ENCODE data around the gene SPHKAP. TPM values are rescaled to one million over a fixed set of nuclear protein-coding genes. Genes with fewer than 3 reads are reported as not detected.
A peak's percentile ranks its signal among the peaks of the same experiment; 100 is the strongest.
"Not testable (repeated sequence)": the region's sequence is repeated elsewhere in the genome, so short reads cannot be mapped to it uniquely, and the experiment has no call there.

Gene SPHKAP, protein sequence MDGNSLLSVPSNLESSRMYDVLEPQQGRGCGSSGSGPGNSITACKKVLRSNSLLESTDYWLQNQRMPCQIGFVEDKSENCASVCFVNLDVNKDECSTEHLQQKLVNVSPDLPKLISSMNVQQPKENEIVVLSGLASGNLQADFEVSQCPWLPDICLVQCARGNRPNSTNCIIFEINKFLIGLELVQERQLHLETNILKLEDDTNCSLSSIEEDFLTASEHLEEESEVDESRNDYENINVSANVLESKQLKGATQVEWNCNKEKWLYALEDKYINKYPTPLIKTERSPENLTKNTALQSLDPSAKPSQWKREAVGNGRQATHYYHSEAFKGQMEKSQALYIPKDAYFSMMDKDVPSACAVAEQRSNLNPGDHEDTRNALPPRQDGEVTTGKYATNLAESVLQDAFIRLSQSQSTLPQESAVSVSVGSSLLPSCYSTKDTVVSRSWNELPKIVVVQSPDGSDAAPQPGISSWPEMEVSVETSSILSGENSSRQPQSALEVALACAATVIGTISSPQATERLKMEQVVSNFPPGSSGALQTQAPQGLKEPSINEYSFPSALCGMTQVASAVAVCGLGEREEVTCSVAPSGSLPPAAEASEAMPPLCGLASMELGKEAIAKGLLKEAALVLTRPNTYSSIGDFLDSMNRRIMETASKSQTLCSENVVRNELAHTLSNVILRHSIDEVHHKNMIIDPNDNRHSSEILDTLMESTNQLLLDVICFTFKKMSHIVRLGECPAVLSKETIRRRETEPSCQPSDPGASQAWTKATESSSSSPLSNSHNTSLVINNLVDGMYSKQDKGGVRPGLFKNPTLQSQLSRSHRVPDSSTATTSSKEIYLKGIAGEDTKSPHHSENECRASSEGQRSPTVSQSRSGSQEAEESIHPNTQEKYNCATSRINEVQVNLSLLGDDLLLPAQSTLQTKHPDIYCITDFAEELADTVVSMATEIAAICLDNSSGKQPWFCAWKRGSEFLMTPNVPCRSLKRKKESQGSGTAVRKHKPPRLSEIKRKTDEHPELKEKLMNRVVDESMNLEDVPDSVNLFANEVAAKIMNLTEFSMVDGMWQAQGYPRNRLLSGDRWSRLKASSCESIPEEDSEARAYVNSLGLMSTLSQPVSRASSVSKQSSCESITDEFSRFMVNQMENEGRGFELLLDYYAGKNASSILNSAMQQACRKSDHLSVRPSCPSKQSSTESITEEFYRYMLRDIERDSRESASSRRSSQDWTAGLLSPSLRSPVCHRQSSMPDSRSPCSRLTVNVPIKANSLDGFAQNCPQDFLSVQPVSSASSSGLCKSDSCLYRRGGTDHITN (N-terminal part only)
- under 1 TPM; 0.09 to 0.38 (median 0.22) TPM for total RNA-seq
- long read RNA-seq, donor 1 = 0 reads
- long read RNA-seq, donor 2 = 0 reads

DNA sequence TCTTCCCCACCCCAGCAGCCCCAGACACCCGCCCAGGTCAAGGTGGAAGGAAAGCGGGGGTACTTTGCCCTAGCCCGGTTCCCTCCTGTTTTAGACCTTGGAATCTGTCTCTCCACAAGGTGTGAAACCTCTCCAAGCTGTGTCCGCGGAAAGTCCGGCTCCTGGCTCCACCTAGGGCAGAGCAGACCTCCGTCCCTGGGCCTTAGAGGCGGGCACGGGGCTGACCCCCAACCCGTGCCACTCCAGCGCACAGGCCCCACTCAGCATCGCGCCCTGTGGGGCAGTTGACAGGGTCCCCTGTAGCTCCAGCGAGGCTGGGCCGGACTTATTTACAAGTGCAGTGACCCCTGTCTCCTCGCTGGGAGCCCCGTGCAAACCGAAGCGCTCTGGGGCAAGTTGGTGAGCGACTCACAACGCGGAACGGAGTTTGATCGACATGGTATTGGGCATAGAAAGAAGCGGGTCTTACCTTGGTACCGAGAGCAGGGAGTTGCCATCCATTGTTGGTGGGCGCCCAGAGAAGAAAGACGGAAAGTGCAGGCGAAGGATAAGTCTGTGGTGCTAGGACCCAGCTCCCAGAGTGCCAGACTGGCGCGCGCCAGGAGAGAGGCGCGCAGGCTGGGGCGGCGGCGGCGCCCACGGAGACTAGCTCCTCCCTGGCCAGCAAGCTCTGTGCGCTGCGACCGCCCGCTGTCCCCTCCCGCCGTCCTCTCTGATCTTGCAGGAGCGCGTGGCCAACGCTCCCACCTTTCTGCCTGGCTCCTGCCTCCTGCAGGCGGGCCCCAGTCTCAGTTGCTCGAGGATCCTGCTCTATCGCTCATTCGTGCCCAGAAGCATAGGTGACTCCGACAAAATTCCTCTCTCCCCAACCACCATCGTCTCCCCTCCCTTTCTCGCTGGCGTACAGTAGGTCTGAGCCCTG, at the start of gene SPHKAP:
TSS of gene SPHKAP (minus strand) at position 590 of the 922 bp plus-strand sequence. CDS start at position 501, 89 bp downstream.
- Histone ChIP-seq H3K9me3 (no peaks in the 10 kb centered on the region), H3K36me3 (ENCODE audit: low read depth) (no peaks in the 10 kb centered on the region), H3K4me3 (no peak within 1 kb of the TSS), H3K4me1 (ENCODE audit: low read depth) (no peaks in the 10 kb centered on the region)
- DNase-seq (no peak), ATAC-seq (peak; percentile 24)
- intact Hi-C loops (cut with DNase I, micrococcal nuclease) = no loop called here
- TF ChIP-seq, protein P1, sequence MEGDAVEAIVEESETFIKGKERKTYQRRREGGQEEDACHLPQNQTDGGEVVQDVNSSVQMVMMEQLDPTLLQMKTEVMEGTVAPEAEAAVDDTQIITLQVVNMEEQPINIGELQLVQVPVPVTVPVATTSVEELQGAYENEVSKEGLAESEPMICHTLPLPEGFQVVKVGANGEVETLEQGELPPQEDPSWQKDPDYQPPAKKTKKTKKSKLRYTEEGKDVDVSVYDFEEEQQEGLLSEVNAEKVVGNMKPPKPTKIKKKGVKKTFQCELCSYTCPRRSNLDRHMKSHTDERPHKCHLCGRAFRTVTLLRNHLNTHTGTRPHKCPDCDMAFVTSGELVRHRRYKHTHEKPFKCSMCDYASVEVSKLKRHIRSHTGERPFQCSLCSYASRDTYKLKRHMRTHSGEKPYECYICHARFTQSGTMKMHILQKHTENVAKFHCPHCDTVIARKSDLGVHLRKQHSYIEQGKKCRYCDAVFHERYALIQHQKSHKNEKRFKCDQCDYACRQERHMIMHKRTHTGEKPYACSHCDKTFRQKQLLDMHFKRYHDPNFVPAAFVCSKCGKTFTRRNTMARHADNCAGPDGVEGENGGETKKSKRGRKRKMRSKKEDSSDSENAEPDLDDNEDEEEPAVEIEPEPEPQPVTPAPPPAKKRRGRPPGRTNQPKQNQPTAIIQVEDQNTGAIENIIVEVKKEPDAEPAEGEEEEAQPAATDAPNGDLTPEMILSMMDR (IDR thresholded peaks at IDR 0.05) = no peak

DNA sequence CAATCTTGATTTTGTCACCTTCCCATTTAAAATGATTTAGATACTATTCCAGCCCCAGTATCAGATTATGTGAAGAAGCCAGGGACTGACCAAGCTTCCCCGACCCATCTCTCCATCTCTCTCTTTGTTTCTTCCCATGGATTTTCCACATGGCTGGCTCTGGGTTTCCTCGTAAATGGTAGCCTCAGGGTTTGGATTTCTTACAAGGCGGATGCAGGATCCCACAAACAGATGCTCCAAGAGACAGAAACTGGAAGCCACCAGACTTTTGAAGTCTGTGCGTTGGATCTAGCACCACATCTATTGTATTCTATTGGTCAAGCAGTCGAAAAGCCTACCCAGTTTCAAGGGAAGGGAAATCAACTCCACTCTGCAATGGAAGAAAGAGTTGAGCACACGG, 46.0 kb upstream of the SPHKAP start:
- Histone ChIP-seq H3K36me3 (ENCODE audit: low read depth) (no peaks in the 10 kb centered on the region), H3K4me1 (ENCODE audit: low read depth) (no peaks in the 10 kb centered on the region), H3K9me3 (no peaks in the 10 kb centered on the region), H3K4me3 (no peak overlapping the region)
- TF ChIP-seq, protein P1 (IDR thresholded peaks at IDR 0.05) = no peak
- intact Hi-C loops (cut with DNase I, micrococcal nuclease) = no loop called here
- no peak for ATAC-seq
- DNase-seq = no peak

DNA sequence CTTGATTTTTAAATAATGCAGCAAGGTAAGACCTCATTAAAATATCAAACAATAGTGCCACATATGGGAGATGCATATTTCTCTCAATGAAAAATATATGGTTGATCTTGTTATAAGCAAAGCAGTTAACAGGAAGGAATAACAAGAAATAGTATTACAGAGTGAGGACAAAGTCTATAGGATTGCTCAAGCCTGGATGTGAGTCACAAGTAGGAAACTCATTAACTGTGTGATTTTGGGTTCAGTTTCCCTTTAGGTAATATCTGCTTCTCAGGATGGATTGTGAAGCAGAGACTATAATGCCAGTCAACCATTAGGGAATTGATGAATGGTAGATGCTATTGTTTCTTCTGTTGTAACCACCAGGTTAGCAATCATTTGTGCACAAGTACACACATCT, 42.9 kb upstream of the SPHKAP start:
- TF ChIP-seq, protein P1 (IDR thresholded peaks at IDR 0.05) = no peak
- ATAC-seq (peak; percentile 33), DNase-seq (no peak)
- Histone ChIP-seq H3K9me3 (no peaks in the 10 kb centered on the region), H3K4me3 (no peak overlapping the region), H3K36me3 (ENCODE audit: low read depth) (no peaks in the 10 kb centered on the region), H3K4me1 (ENCODE audit: low read depth) (no peaks in the 10 kb centered on the region)
- intact Hi-C loops (cut with DNase I, micrococcal nuclease) = no loop called here

DNA sequence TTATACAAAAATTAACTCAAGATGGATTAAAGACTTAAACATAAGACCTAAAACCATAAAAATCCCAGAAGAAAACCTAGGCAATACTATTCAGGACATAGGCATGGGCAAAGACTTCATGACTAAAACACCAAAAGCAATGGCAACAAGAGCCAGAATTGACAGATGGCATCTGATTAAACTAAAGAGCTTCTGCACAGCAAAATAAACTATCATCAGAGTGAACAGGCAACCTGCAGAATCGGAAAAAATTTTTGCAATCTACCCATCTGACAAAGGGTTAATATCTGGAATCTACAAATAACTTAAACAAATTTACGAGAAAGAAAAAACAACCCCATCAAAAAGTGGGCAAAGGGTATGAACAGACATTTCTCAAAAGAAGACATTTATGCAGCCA, 37.1 kb upstream of the SPHKAP start:
- ATAC-seq; H3K36me3 ChIP-seq (ENCODE audit: low read depth); H3K4me1 ChIP-seq (ENCODE audit: low read depth); H3K9me3 ChIP-seq; H3K4me3 ChIP-seq; DNase-seq; intact Hi-C loops (cut with DNase I, micrococcal nuclease): not testable (repeated sequence)

DNA sequence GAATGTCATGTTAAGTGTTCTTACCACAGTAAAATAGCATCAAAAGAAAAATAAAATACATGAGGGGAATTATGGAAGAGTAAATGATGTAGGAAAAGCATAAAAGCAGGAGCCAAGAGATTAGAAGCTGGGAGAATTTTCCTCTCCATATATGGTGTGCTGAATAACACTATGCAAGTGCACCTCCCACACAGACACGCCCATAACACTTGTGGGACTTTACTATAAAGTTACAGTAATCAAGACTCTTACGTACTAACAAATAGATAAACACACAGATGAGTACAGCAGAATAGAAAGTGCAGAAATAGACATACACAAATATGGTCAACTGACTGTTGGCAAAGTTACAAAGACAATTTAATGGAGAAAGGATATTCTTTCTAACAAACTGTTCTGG, 16.0 kb upstream of the SPHKAP start:
- no peaks in the 10 kb centered on the region for H3K9me3 ChIP-seq
- ATAC-seq (no peak), DNase-seq (no peak)
- TF ChIP-seq, protein P1 (IDR thresholded peaks at IDR 0.05) = no peak
- intact Hi-C loops (cut with DNase I, micrococcal nuclease) = no loop called here
- H3K4me1 ChIP-seq (ENCODE audit: low read depth) = no peaks in the 10 kb centered on the region
- H3K36me3 ChIP-seq (ENCODE audit: low read depth) = no peaks in the 10 kb centered on the region
- H3K4me3 ChIP-seq = no peak overlapping the region

Data from mucosa of descending colon (tissue), 3 donors.